ENCODE measurements around the gene NACA. TPM values are rescaled to one million over a fixed set of nuclear protein-coding genes. Genes with fewer than 3 reads are reported as not detected.
A peak's percentile ranks its signal among the peaks of the same experiment; 100 is the strongest.

The NACA gene
- total RNA-seq, 6 experiments from 2014 or later, result 218 to 501 (median 330) TPM

DNA sequence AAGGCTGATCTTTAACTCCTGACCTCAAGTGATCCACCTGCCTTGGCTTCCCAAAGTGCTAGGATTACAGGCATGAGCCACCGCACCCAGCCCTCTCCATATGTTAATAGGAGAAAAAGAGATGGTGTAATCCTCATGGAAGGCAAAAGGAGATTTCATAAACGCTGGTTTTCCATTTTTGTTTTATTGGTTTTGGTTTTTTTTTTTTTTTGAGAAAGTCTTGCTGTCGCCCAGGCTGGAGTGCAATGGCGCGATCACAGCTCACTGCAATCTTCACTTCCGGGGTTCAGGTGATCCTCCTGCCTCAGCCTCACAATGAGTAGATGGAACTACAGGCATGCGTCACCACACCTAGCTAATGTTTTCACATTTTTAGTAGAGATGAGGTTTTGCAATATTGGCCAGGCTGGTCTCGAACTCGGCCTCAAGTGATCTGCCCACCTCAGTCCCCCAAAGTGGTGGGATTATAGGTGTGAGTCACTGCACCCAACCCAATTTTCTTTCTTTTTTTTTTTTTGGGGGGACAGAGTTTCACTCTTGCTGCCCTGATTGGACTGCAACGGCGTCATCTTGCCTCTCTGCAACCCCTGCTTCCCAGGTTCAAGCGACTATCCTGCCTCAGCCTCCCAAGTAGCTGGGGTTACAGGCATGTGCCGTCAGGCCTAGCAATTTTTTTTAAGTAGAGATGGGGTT is 45.1 kb downstream of the NACA start:
- peak in 2 of 3 donors; percentile 12 to 31 for DNase-seq
- no peaks in the 10 kb centered on the region for H3K9me3 ChIP-seq
- peaks cover 0 to 13% (median under 1%) of the 10 kb centered on the region in 4 donors for H3K36me3 ChIP-seq
- TF ChIP-seq, protein P1, sequence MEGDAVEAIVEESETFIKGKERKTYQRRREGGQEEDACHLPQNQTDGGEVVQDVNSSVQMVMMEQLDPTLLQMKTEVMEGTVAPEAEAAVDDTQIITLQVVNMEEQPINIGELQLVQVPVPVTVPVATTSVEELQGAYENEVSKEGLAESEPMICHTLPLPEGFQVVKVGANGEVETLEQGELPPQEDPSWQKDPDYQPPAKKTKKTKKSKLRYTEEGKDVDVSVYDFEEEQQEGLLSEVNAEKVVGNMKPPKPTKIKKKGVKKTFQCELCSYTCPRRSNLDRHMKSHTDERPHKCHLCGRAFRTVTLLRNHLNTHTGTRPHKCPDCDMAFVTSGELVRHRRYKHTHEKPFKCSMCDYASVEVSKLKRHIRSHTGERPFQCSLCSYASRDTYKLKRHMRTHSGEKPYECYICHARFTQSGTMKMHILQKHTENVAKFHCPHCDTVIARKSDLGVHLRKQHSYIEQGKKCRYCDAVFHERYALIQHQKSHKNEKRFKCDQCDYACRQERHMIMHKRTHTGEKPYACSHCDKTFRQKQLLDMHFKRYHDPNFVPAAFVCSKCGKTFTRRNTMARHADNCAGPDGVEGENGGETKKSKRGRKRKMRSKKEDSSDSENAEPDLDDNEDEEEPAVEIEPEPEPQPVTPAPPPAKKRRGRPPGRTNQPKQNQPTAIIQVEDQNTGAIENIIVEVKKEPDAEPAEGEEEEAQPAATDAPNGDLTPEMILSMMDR (IDR thresholded peaks at IDR 0.05), result no peak
- no peak for TF ChIP-seq POLR2A (IDR thresholded peaks at IDR 0.05)
- H3K27me3 ChIP-seq, result no peaks in the 10 kb centered on the region
- H3K27ac ChIP-seq, result no peak overlapping the region
- intact Hi-C loops (cut with DNase I), result no loop called here
- WGBS (ENCODE audit: insufficient coverage, low coverage, low lambda C conversion rate, missing lambda C conversion rate), result 73% methylated on average over 11 of the region's 13 CpGs
- peaks cover 0 to 50% (median 14%) of the 10 kb centered on the region in 4 donors for H3K4me1 ChIP-seq
- ATAC-seq, result no peak
- H3K4me3 ChIP-seq, result no peak overlapping the region

DNA sequence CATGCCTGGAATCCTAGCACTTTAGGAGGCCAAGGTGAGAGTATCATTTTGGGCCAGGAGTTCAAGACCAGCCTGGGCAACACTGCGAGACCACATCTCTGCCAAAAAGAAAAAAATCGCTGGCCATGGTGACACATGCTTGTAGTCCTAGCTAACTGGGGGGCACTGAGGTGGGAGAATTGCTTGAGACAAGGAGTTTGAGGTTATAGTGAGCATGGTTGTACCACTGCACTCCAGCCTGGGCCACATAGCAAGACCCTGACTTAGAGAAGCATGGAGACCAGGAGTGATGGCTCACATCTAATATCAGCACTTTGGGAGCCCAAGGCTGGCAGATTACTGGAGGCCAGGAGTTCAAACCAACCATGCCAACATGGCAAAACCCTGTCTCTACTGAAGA is 46.2 kb downstream of the NACA start:
- peaks cover 0 to 15% (median under 1%) of the 10 kb centered on the region in 4 donors for H3K36me3 ChIP-seq
- TF ChIP-seq, protein P1 (IDR thresholded peaks at IDR 0.05), result no peak
- no peak for TF ChIP-seq POLR2A (IDR thresholded peaks at IDR 0.05)
- intact Hi-C loops (cut with DNase I), result no loop called here
- DNase-seq (no peak), ATAC-seq (no peak)
- no peaks in the 10 kb centered on the region for H3K27me3 ChIP-seq
- 84% methylated on average over 2 of the region's 2 CpGs for WGBS (ENCODE audit: insufficient coverage, low coverage, low lambda C conversion rate, missing lambda C conversion rate)
- H3K27ac ChIP-seq, result no peak overlapping the region
- H3K9me3 ChIP-seq, result no peaks in the 10 kb centered on the region
- peaks cover 0 to 48% (median 14%) of the 10 kb centered on the region in 4 donors for H3K4me1 ChIP-seq
- no peak overlapping the region for H3K4me3 ChIP-seq

- Histone ChIP-seq H3K36me3 (peaks cover 0 to 15% (median under 1%) of the 10 kb centered on the region in 4 donors), H3K4me1 (peaks cover 0 to 55% (median 14%) of the 10 kb centered on the region in 4 donors), H3K27me3 (no peaks in the 10 kb centered on the region), H3K9me3 (no peaks in the 10 kb centered on the region), H3K4me3 (no peak overlapping the region), H3K27ac (no peak overlapping the region)
- intact Hi-C loops (cut with DNase I), result no loop called here
- WGBS (ENCODE audit: insufficient coverage, low coverage, low lambda C conversion rate, missing lambda C conversion rate), result 55% methylated on average over 1 of the region's 1 CpG
- ATAC-seq (no peak), DNase-seq (no peak)
- no peak for TF ChIP-seq POLR2A (IDR thresholded peaks at IDR 0.05)
- TF ChIP-seq, protein P1 (IDR thresholded peaks at IDR 0.05), result no peak
Observed at GRCh38 chr12:56677680-56678079, 47.4 kb downstream of the NACA start.

GRCh38 chr12:56676851-56677580 is 48.1 kb downstream of the NACA start:
- peaks cover 0 to 55% (median 14%) of the 10 kb centered on the region in 4 donors for H3K4me1 ChIP-seq
- DNase-seq (peak in 1 of 3 donors; percentile 15), ATAC-seq (no peak)
- TF ChIP-seq, protein P1 (IDR thresholded peaks at IDR 0.05), result no peak
- TF ChIP-seq POLR2A (IDR thresholded peaks at IDR 0.05), result no peak
- H3K36me3 ChIP-seq, result peaks cover 0 to 21% (median under 1%) of the 10 kb centered on the region in 4 donors
- no peaks in the 10 kb centered on the region for H3K27me3 ChIP-seq
- H3K4me3 ChIP-seq, result no peak overlapping the region
- H3K9me3 ChIP-seq, result no peaks in the 10 kb centered on the region
- WGBS (ENCODE audit: insufficient coverage, low coverage, low lambda C conversion rate, missing lambda C conversion rate), result 72% methylated on average over 6 of the region's 11 CpGs
- intact Hi-C loops (cut with DNase I), result no loop called here
- no peak overlapping the region for H3K27ac ChIP-seq
